H1 (cell line): ENCODE measurements around the gene OR6M1. TPM values are rescaled to one million over a fixed set of nuclear protein-coding genes. Genes with fewer than 3 reads are reported as not detected.
A peak's percentile ranks its signal among the peaks of the same experiment; 100 is the strongest.

ENCODE experiments used
- CTCF ChIA-PET: fragments of 300-600 bp; sonication (Branson Sonifier 250); formaldehyde crosslinking; loops from one replicate; lab custom pipeline; 2021; ENCODE audit not compliant: partially characterized antibody; lab: Charles Lee
- POLR2A ChIA-PET: fragments of 300-600 bp; sonication (Branson Sonifier 250); formaldehyde crosslinking; loops from one replicate; lab custom pipeline; 2021; ENCODE audit warnings: inconsistent platforms; ENCODE audit not compliant: partially characterized antibody; lab: Charles Lee
- DNase-seq, 2 experiments: peaks; one replicate each; pipeline versions ENCODE4 v3.0.0 to v3.0.0-alpha.2; 2010 to 2022; ENCODE audit warnings: low spot score in 2 of 2, low read depth in 1 of 2, mixed read lengths in 1 of 2
- FAIRE-seq: peaks from 2 replicates; lab custom pipeline; 2011; peaks lifted over from hg19 to GRCh38; lab: Jason Lieb, UNC
- H2AFZ ChIP-seq: 2 replicates; pipeline ENCODE4 v1.8.1; 2012; ENCODE audit warnings: low read length, inconsistent platforms
- H2AK5ac ChIP-seq: 2 replicates; pipeline ENCODE4 v1.6.1; 2013; ENCODE audit warnings: low read depth, low read length
- H2BK120ac ChIP-seq: replicated peaks from 2 replicates; pipeline ENCODE3; 2013; ENCODE audit warnings: low read depth, low read length, inconsistent platforms
- H2BK12ac ChIP-seq: 2 replicates; pipeline ENCODE4 v1.6.1; 2013; ENCODE audit warnings: low read depth, low read length
- H2BK15ac ChIP-seq: 2 replicates; pipeline ENCODE4 v1.6.1; 2013; ENCODE audit warnings: low read length
- H2BK20ac ChIP-seq: 2 replicates; pipeline ENCODE4 v1.6.1; 2013; ENCODE audit warnings: low read length
- H2BK5ac ChIP-seq: 2 replicates; pipeline ENCODE4 v1.6.1; 2013; ENCODE audit warnings: low read depth, low read length
- H3K14ac ChIP-seq: 2 replicates; pipeline ENCODE4 v1.6.1; 2013; ENCODE audit warnings: inconsistent platforms; ENCODE audit not compliant: insufficient read length
- H3K18ac ChIP-seq: 2 replicates; pipeline ENCODE4 v1.6.1; 2013; ENCODE audit warnings: low read length; ENCODE audit errors: extremely low read depth
- H3K23ac ChIP-seq: 2 replicates; pipeline ENCODE4 v1.6.1; 2013; ENCODE audit warnings: inconsistent platforms; ENCODE audit not compliant: insufficient read length
- H3K23me2 ChIP-seq: 2 replicates; pipeline ENCODE4 v1.6.1; 2013; ENCODE audit warnings: low read depth, low read length
- H3K27ac ChIP-seq: 2 replicates; pipeline ENCODE4 v1.6.1; 2011; ENCODE audit warnings: low read depth, low read length, inconsistent platforms
- H3K27me3 ChIP-seq, 4 experiments: replicated peaks in 1 of 4; 1 replicate in 1 of 4; 2 replicates in 3 of 4; pipeline versions ENCODE4 v1.6.1 to v1.8.1; 2011 to 2013; ENCODE audit warnings: low read length in 3 of 4, mild to moderate bottlenecking in 3 of 4, inconsistent platforms in 2 of 4, mixed read lengths in 2 of 4, moderate library complexity in 1 of 4; ENCODE audit not compliant: control insufficient read depth in 3 of 4, insufficient read depth in 3 of 4; ENCODE audit errors: extremely low read depth in 1 of 4
- H3K36me3 ChIP-seq, 4 experiments: 2 replicates each; pipeline versions ENCODE4 v1.6.1 to v1.8.1; 2011 to 2013; ENCODE audit warnings: mild to moderate bottlenecking in 4 of 4, low read length in 3 of 4, moderate library complexity in 2 of 4, control low read depth in 1 of 4, inconsistent platforms in 1 of 4; ENCODE audit not compliant: insufficient read depth in 4 of 4, control insufficient read depth in 2 of 4
- H3K4ac ChIP-seq: replicated peaks from 2 replicates; pipeline ENCODE3; 2013; ENCODE audit warnings: low read length, low read depth, mixed read lengths, inconsistent platforms; ENCODE audit not compliant: insufficient read length
- H3K4me1 ChIP-seq, 4 experiments: replicated peaks in 1 of 4; 1 replicate in 1 of 4; 2 replicates in 3 of 4; pipeline versions ENCODE4 v1.6.1 to v1.8.1; 2011 to 2013; ENCODE audit warnings: low read length in 3 of 4, inconsistent platforms in 2 of 4, mixed read lengths in 1 of 4; ENCODE audit not compliant: insufficient read depth in 4 of 4, control insufficient read depth in 3 of 4
- H3K4me2 ChIP-seq, 2 experiments: 2 replicates each; pipeline versions ENCODE4 v1.6.1 to v1.8.1; 2011 to 2013; ENCODE audit warnings: low read depth in 2 of 2, low read length in 2 of 2, control low read depth in 1 of 2, inconsistent platforms in 1 of 2, mild to moderate bottlenecking in 1 of 2; ENCODE audit not compliant: insufficient read depth in 1 of 2
- H3K4me3 ChIP-seq, 4 experiments: fragments of 200-600, 300-600 bp in 1 of 4; sonication (generic), shearing (Covaris generic), sonication (Bioruptor Twin) in 1 of 4; 2 replicates each; pipeline versions ENCODE4 v1.5.1 to v1.8.1; 2011 to 2016; ENCODE audit warnings: low read length in 4 of 4, low read depth in 3 of 4, control low read depth in 2 of 4, inconsistent platforms in 2 of 4, mild to moderate bottlenecking in 2 of 4, mixed read lengths in 1 of 4, moderate library complexity in 1 of 4; ENCODE audit not compliant: insufficient read depth in 2 of 4; ENCODE audit errors: extremely low read depth in 1 of 4
- H3K56ac ChIP-seq: replicated peaks from 2 replicates; pipeline ENCODE3; 2013; ENCODE audit warnings: low read depth, mild to moderate bottlenecking, mixed read lengths, low read length, inconsistent platforms; ENCODE audit not compliant: insufficient read length
- H3K79me1 ChIP-seq: 2 replicates; pipeline ENCODE4 v1.6.1; 2013; ENCODE audit warnings: low read depth, low read length, control low read depth
- H3K79me2 ChIP-seq, 2 experiments: 2 replicates each; pipeline versions ENCODE4 v1.6.1 to v1.8.1; 2012 to 2013; ENCODE audit warnings: low read length in 2 of 2, mild to moderate bottlenecking in 2 of 2, inconsistent platforms in 1 of 2; ENCODE audit not compliant: insufficient read depth in 2 of 2, control insufficient read depth in 1 of 2
- H3K9ac ChIP-seq, 4 experiments: replicated peaks in 1 of 4; 1 replicate in 1 of 4; 2 replicates in 3 of 4; pipeline versions ENCODE4 v1.6.1 to v1.8.1; 2011 to 2013; ENCODE audit warnings: low read depth in 3 of 4, low read length in 3 of 4, control low read depth in 2 of 4, mild to moderate bottlenecking in 2 of 4, moderate library complexity in 2 of 4, inconsistent platforms in 1 of 4; ENCODE audit errors: extremely low read depth in 1 of 4
- H3K9me3 ChIP-seq, 2 experiments: 2 replicates each; pipeline versions ENCODE4 v1.6.1 to v1.8.1; 2012 to 2013; ENCODE audit warnings: mild to moderate bottlenecking in 2 of 2, moderate library complexity in 2 of 2, control low read depth in 1 of 2, inconsistent platforms in 1 of 2, low read depth in 1 of 2, low read length in 1 of 2, mixed read lengths in 1 of 2; ENCODE audit not compliant: insufficient read depth in 2 of 2
- H4K20me1 ChIP-seq, 2 experiments: replicated peaks in 1 of 2; 2 replicates each; pipeline versions ENCODE3 to v1.8.1; 2011 to 2013; ENCODE audit warnings: inconsistent platforms in 2 of 2, low read length in 2 of 2, mild to moderate bottlenecking in 1 of 2; ENCODE audit not compliant: insufficient read depth in 2 of 2, control insufficient read depth in 1 of 2
- H4K5ac ChIP-seq: 2 replicates; pipeline ENCODE4 v1.6.1; 2013; ENCODE audit warnings: low read length, low read depth, mixed read lengths, inconsistent platforms; ENCODE audit not compliant: insufficient read length
- H4K8ac ChIP-seq: 2 replicates; pipeline ENCODE4 v1.8.0; 2013; ENCODE audit warnings: mild to moderate bottlenecking, moderate library complexity, low read length, inconsistent platforms; ENCODE audit not compliant: insufficient read depth; ENCODE audit errors: extremely low read depth
- H4K91ac ChIP-seq: replicated peaks from 2 replicates; pipeline ENCODE3; 2013; ENCODE audit warnings: low read length, mixed read lengths, inconsistent platforms; ENCODE audit not compliant: insufficient read length
- BACH1 ChIP-seq: IDR thresholded peaks from 2 replicates; pipeline ENCODE4 v1.6.1; 2012; ENCODE audit warnings: low read length, improper control_type of control experiment
- CHD2 ChIP-seq: IDR thresholded peaks from 2 replicates; pipeline ENCODE4 v1.6.1; 2012; ENCODE audit warnings: low read length, improper control_type of control experiment
- CREB1 ChIP-seq: IDR thresholded peaks from 2 replicates; pipeline ENCODE4 v1.6.1; 2012; ENCODE audit warnings: inconsistent platforms
- E2F6 ChIP-seq: IDR thresholded peaks from 2 replicates; pipeline ENCODE4 v1.6.1; 2012; ENCODE audit warnings: inconsistent platforms
- HDAC6 ChIP-seq: IDR thresholded peaks from one replicate; pipeline ENCODE4 v1.7.1; 2012; ENCODE audit warnings: low read depth, mild to moderate bottlenecking, inconsistent platforms, low read length, moderate library complexity
- JUN ChIP-seq: IDR thresholded peaks from 2 replicates; pipeline ENCODE4 v1.6.1; 2011; ENCODE audit warnings: low read depth, mild to moderate bottlenecking, improper control_type of control experiment, low read length
- KDM1A ChIP-seq: fragments of 200-600, 300-600 bp; sonication (generic); IDR thresholded peaks from 2 replicates; pipeline ENCODE4 v1.7.1; 2016; ENCODE audit warnings: mild to moderate bottlenecking, low read length, borderline replicate concordance
- NANOG ChIP-seq: IDR thresholded peaks from 2 replicates; pipeline ENCODE4 v1.6.1; 2011; ENCODE audit warnings: low read length, low read depth, mild to moderate bottlenecking, inconsistent platforms; ENCODE audit not compliant: insufficient read depth, poor library complexity, severe bottlenecking
- RAD21 ChIP-seq, 2 experiments: IDR thresholded peaks in 1 of 2; conservative IDR thresholded peaks in 1 of 2; 2 replicates each; pipeline ENCODE4 v1.6.1; 2011; ENCODE audit warnings: low read depth in 2 of 2, low read length in 2 of 2, improper control_type of control experiment in 1 of 2, inconsistent platforms in 1 of 2, mild to moderate bottlenecking in 1 of 2, moderate library complexity in 1 of 2
- RXRA ChIP-seq: IDR thresholded peaks from 2 replicates; pipeline ENCODE4 v1.6.1; 2011; ENCODE audit warnings: low read depth, mild to moderate bottlenecking, low read length, moderate library complexity; ENCODE audit not compliant: insufficient read depth
- SIX5 ChIP-seq: IDR thresholded peaks from 2 replicates; pipeline ENCODE4 v1.6.1; 2011; ENCODE audit warnings: mild to moderate bottlenecking, low read depth, low read length
- SP4 ChIP-seq: IDR thresholded peaks from 2 replicates; pipeline ENCODE4 v1.6.1; 2012; ENCODE audit warnings: low read length, inconsistent platforms
- SRF ChIP-seq: IDR thresholded peaks from 2 replicates; pipeline ENCODE4 v1.6.1; 2011; ENCODE audit warnings: mild to moderate bottlenecking, low read depth, low read length, moderate library complexity
- TAF7 ChIP-seq: optimal IDR thresholded peaks from 2 replicates; pipeline ENCODE3; 2011; ENCODE audit warnings: low read depth, mild to moderate bottlenecking, inconsistent platforms, low read length, moderate library complexity, borderline replicate concordance
- polyA plus RNA-seq, 7 experiments: library from polyadenylated mRNA; depleted of rRNA in 3 of 7; stranded (reverse) in 5 of 7; unstranded in 2 of 7; fragments of >200 nt in 5 of 7; fragments of 200-250 nt in 2 of 7; gene quantifications; 1 replicate in 5 of 7; 2 replicates in 1 of 7; 4 replicates in 1 of 7; pipeline versions ENCODE4 v1.2.1 to v1.2.3, GENCODE V29; 2011 to 2013; ENCODE audit warnings: missing spikeins in 2 of 7, mixed read lengths in 2 of 7
- total RNA-seq: library from RNA; stranded (reverse); fragmentation: NEBNext Ultra II Directional; extraction: Animal tissue kit (Norgen Biotek cat#: 25700); gene quantifications from 2 replicates; pipeline ENCODE4 v1.2.1, GENCODE V29; 2021
- TF ChIP-seq, protein P1 (sequence below): IDR thresholded peaks from 2 replicates; pipeline ENCODE4 v1.6.1; 2012; ENCODE audit warnings: inconsistent platforms

OR6M1 gene
- total and polyA plus RNA-seq, 2 of the 8 experiments (the other 6 are each of a cell fraction or from before 2014, with no cell fraction given) = not detected

DNA sequence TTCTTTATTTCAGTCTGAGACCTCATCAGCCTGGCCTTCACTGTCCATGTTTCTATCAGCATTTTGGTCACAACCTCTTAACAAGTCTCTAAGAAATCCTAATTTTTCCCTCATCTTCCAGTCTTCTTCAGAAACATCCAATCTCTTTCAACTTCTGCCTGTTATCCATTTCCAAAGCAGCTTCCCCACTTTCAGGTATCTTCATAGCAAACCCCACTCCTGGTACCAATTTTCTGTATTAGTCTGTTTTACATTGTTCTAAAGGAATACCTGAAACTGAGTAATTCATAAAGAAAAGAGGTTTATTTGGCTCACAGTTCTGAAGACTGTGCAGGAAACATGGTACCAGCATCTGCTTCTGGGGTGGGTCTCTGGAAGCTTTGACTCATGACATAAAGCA is 43.7 kb downstream of the OR6M1 start:
- Histone ChIP-seq H2BK120ac (no peak overlapping the region), H3K27me3 (no peaks in the 10 kb centered on the region), H3K36me3 (peaks cover 0 to 7% (median 3%) of the 10 kb centered on the region in 4 experiments; a peak in 2 of 8 replicates), H3K4ac (no peak overlapping the region), H3K23ac (no peak overlapping the region), H4K8ac (no peak overlapping the region), H2BK12ac (no peak overlapping the region), H2BK15ac (no peak overlapping the region), H3K27ac (no peak overlapping the region), H3K56ac (no peak overlapping the region), H3K23me2 (no peaks in the 10 kb centered on the region), H4K5ac (no peak overlapping the region), H3K79me2 (no peaks in the 10 kb centered on the region), H2AFZ (no peak overlapping the region), H3K4me1 (no peaks in the 10 kb centered on the region), H3K4me3 (0 out of 8 replicates have a peak overlapping the region, but pooled peaks of 1 of the 4 experiments have one; percentile 10), H2BK20ac (no peak overlapping the region), H3K18ac (no peak overlapping the region), H4K91ac (no peak overlapping the region), H3K9me3 (peaks cover 12 to 14% of the 10 kb centered on the region in 2 experiments), H3K9ac (no peak overlapping the region), H4K20me1 (no peaks in the 10 kb centered on the region), H3K4me2 (no peak overlapping the region), H2BK5ac (no peak overlapping the region), H2AK5ac (no peak overlapping the region), H3K14ac (no peak overlapping the region), H3K79me1 (no peaks in the 10 kb centered on the region)
- TF ChIP-seq KDM1A = no peak
- no peak for TF ChIP-seq JUN
- TF ChIP-seq CHD2 = no peak
- no peak for TF ChIP-seq CREB1
- TF ChIP-seq NANOG = no peak
- no peak for TF ChIP-seq SP4
- no peak for TF ChIP-seq E2F6
- TF ChIP-seq BACH1 = no peak
- no peak for TF ChIP-seq RAD21 (IDR thresholded peaks at IDR 0.05 in 1 of 2, conservative IDR thresholded peaks at IDR 0.05 in 1 of 2; ENCODE audit: low read depth in 2 of 2, low read length in 2 of 2)
- no peak for TF ChIP-seq SRF
- no peak for TF ChIP-seq HDAC6
- TF ChIP-seq, protein P1, sequence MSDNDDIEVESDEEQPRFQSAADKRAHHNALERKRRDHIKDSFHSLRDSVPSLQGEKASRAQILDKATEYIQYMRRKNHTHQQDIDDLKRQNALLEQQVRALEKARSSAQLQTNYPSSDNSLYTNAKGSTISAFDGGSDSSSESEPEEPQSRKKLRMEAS = no peak
- TF ChIP-seq SIX5 = no peak
- TF ChIP-seq TAF7 = no peak
- TF ChIP-seq RXRA = no peak
- POLR2A ChIA-PET = no interaction called here
- CTCF ChIA-PET = no interaction called here
- no peak for FAIRE-seq
- DNase-seq = no peak
